Astrocyte of the spinal cord (primary cell): ENCODE results near the gene GALNT17.

Experiments
- DNase-seq: peaks from one replicate; pipeline ENCODE4 v3.0.0; 2011; ENCODE audit warnings: low read depth, low spot score
- H3K4me3 ChIP-seq: 2 replicates; pipeline ENCODE4 v1.5.1; 2011; ENCODE audit warnings: low read depth, mild to moderate bottlenecking, low read length, moderate library complexity
- CTCF ChIP-seq: IDR thresholded peaks from 2 replicates; pipeline ENCODE4 v1.5.1; 2012; ENCODE audit warnings: low read depth, mild to moderate bottlenecking, low read length, inconsistent platforms
- in situ Hi-C: cut with HindIII; loops from 2 replicates; pipeline ENCODE4 v1.10.0; 2017; ENCODE audit warnings: low sequenced_read_pairs

GALNT17 gene

GRCh38 chr7:71705217-71705616 is 573.3 kb downstream of the GALNT17 start:
- no peak overlapping the region for H3K4me3 ChIP-seq
- DNase-seq: no peak
- in situ Hi-C loops: no loop called here
- no peak for TF ChIP-seq CTCF

- H3K4me3 ChIP-seq: no peak overlapping the region
- TF ChIP-seq CTCF: no peak
- no peak for DNase-seq
- in situ Hi-C loops: no loop called here
Measured at GRCh38 chr7:71705901-71706596, 574.1 kb downstream of the GALNT17 start.

- H3K4me3 ChIP-seq: no peak overlapping the region
- DNase-seq: no peak
- in situ Hi-C loops: no loop called here
- TF ChIP-seq CTCF: no peak
Measured at GRCh38 chr7:71706597-71706975, 574.6 kb downstream of the GALNT17 start.

- DNase-seq: no peak
- no peak for TF ChIP-seq CTCF
- in situ Hi-C loops: no loop called here
- no peak overlapping the region for H3K4me3 ChIP-seq
Measured at GRCh38 chr7:71707041-71707440, 575.1 kb downstream of the GALNT17 start.

- in situ Hi-C loops: no loop called here
- TF ChIP-seq CTCF: no peak
- no peak overlapping the region for H3K4me3 ChIP-seq
- DNase-seq: no peak
Measured at GRCh38 chr7:71708710-71709109, 576.8 kb downstream of the GALNT17 start.

GRCh38 chr7:71710442-71710841 is 578.5 kb downstream of the GALNT17 start:
- no peak for TF ChIP-seq CTCF
- in situ Hi-C loops: no loop called here
- no peak for DNase-seq
- H3K4me3 ChIP-seq: no peak overlapping the region
